HG03442 (cell line): ENCODE measurements around the gene GALNT9.
"Not testable (repeated sequence)": the region's sequence is repeated elsewhere in the genome, so short reads cannot be mapped to it uniquely, and the experiment has no call there.

ENCODE experiments used
- ATAC-seq: cut with Tn5 transposase; IDR thresholded peaks from one replicate; pipeline ENCODE4 v1.9.1; 2021; ENCODE audit warnings: mild to moderate bottlenecking, moderate library complexity; ENCODE audit not compliant: unreplicated experiment

GALNT9 gene

GRCh38 chr12:132295561-132295960 lies 33.8 kb downstream of the GALNT9 start:
- not testable (repeated sequence) for ATAC-seq

- no peak for ATAC-seq
Observed at GRCh38 chr12:132295101-132295526, 34.3 kb downstream of the GALNT9 start.

DNA sequence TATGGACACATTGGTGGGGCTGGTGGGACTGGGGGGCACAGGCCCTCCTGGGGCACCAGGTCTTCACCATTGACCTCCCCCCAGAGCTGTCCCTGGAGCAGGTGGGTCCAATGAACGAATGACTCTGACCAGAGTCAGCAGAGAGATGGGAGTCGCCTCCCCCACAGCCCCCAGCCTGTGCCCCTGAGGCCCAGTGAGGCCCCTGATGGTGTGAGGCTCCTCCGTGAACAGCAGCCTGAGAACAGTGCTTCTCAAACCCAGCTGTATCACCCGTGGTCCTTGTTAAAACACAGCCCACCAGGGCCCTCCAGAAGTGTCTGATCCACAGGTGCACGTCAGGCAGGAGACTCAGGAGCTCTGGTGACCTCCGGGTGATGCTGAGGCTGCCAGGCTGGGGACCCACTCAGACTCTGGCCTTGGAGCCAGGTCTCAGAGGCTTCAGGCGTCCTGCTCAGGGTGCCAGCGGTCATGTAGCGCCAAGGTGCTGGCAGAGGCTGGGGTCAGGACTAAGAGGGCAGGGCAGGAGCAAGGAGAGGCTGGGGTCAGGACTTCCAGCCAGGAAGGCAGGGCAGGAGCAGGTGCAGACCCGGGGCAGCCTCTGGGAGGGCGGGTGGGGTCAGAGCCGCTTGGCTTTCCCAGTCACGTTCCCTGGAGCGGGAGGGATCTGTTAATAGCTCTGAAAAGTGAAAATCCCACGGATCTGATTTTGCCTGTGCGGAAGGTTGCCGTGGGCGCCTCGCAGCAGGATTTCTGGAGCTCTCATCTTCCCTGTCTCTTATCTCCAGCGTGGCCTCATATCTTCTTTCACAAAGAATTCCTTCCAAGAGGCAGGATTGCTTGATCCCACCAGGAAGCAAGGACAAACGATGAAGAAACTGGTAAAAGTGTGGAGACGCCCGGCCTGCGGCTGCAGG lies 35.0 kb downstream of the GALNT9 start:
- no peak for ATAC-seq

DNA sequence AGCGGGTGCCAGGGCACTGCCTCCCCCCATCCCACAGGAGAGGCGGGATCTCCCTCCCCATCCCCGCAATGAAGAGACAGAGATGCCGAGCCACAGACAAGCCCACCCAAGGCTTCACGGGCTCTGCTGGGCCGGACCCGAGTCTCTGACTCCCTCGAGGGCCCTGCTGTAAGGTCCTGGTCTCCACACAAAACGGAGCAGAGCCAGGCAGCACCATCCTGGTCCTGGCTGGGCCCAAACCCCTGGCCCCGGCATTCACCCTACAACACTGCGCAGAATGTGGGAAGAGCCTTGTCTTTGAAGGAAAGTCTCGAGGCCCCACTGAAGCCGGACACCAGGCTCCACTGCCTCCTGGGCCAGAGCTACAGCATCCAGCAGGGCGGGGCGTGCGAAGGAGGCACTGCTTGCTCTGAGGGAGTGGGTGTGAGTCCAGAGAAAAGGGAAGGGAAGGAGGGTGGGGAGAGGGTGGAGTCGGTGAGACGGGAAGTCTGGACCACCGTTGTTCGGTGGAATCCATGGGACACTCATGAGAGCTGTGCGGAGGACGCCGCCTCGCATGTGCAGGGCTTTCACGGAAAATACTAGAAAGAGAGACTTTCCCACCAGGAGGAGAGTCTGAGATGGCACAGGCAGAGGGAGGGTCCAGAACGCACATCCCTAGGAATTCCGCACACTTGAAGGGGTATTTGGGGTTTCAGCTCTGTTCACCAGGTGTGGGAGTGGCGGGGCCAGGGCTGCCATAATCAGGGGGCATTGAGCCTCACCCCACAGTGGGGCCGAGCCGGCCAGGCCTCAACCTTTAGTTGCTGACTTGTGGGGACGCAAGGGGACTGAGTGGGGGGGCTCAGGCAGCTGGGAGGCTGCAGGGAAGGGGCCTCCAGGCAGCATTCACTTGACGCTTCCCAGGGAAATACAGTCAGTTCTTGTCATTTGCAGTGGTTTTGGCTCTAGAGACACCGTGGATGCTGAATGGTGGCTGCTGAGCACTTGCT lies 36.8 kb downstream of the GALNT9 start:
- no peak for ATAC-seq

GRCh38 chr12:132291402-132292175 lies 37.8 kb downstream of the GALNT9 start:
- ATAC-seq, result no peak

DNA sequence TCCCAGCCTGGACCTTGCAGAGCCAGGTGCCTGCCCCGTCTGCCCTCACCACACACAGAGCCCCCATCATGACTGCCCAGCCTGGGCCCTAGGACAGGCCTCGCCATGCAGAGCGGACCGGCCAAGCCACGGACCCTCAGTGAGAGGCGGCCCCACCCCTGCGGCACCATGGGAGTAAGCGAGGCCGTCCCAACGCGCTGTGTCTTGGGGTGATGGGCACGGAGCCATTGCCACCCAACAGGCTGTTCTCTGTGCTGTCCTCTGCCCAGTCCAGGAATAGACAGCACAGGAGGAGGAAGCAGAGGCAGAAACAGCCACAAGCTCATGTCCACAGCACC lies 39.2 kb downstream of the GALNT9 start:
- ATAC-seq, result no peak

DNA sequence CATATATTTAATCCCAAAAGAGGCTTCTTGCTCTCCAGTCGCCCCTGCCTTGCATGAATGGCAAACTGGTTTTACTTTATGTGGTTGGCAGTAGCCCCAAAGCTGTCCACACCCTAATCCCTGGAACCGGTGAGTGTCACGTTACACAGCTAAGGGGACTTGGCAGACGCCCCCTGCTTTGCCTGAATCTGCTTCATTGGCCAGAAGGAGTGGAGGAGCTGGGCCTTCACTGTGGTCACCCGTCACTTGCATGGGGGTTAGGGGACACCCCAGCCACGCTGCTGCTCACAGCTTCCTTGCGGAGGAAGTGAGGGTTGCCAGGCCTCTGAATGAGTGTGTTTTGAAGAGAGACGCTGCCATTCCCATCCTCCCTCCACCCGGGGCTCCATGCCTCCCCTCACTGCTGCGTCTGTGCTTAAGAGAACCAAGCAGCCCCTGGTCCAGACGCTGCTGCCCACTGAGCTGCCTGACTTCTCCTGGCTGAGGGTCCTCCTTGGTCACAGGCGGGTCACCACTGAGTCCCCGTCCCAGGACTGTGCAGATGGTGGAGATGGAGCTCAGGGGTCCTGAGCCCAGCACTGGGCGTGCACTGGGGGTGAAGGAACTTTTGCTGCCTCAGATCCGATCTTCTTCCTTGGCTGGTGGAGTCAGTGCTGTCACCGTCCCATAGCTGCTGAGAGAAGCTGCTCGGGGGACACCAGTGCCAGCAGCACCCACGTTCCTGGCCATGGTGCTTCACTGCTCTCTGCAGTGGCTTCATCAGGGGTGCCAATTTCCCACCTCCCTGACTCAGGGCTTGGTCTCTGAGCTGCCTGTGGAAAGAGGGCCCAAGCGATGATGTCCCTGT lies 39.8 kb downstream of the GALNT9 start:
- no peak for ATAC-seq

DNA sequence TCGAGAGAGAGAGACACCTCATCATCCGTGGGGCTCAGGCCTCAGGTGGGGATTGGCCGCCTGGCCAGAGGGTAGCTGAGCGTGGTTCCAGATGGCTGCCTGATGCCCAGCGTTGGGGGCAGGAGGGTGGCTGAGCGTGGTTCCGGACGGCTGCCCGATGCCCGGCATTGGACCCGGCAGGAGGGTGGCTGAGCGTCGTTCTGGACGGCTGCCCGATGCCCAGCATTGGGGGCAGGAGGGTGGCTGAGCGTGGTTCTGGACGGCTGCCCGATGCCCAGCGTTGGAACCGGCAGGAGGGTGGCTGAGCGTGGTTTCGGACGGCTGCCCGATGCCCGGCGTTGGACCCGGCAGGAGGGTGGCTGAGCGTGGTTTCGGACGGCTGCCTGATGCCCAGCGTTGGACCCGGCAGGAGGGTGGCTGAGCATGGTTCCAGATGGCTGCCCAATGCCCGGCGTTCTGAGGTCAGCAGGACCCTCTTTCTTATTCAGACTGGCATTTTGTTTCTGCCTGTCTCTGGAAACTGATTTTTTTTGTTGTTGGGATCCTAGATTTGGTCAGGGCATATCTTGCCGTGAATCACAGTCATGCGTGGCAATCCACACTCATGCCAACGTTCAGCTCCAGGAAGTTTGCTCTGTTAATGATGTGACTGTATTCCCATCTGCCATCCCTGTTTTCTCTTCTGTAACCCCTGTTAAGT lies 40.7 kb downstream of the GALNT9 start:
- no peak for ATAC-seq

DNA sequence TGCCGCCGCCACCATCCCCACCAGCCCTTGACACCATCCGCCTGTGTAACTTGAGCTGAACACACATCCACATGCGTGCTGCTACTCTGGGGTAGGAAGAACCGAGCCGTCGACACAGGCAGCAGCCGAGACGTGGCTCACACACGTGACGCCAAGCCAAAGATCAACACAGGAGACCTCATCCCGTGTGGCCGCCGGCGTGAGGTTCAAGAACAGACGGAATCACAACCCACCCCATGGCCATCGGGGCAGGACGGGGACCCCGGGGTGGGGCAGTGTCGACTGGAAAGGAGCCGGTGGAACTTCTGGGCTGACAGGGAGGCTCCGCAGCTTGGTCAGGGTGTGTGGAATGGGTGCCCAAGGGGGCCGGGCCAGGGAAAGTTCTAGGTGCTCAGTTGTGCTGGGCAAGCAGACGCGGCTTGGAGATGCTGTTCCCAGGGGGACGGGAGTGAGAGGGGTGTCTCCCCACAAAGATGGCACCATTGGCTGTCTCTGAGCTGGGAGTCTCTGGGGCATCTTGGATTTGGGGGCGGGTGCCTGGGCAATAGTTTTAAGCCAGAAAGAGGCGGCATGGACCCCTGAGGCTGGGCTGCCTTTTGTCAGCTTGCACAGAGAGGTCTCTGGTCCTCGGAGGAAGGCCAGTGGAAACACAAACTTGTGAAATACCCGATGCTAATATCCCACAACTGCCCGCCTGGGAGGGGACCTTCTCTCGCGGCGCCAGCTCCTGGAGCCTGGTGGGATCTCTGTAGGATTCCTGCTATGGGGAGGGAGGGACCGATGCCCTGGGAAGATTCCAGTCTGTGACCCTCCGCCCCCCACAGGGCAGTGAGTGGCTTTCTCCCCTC lies 41.8 kb downstream of the GALNT9 start:
- no peak for ATAC-seq

- no peak for ATAC-seq
Observed at GRCh38 chr12:132286912-132287311, 42.5 kb downstream of the GALNT9 start.

DNA sequence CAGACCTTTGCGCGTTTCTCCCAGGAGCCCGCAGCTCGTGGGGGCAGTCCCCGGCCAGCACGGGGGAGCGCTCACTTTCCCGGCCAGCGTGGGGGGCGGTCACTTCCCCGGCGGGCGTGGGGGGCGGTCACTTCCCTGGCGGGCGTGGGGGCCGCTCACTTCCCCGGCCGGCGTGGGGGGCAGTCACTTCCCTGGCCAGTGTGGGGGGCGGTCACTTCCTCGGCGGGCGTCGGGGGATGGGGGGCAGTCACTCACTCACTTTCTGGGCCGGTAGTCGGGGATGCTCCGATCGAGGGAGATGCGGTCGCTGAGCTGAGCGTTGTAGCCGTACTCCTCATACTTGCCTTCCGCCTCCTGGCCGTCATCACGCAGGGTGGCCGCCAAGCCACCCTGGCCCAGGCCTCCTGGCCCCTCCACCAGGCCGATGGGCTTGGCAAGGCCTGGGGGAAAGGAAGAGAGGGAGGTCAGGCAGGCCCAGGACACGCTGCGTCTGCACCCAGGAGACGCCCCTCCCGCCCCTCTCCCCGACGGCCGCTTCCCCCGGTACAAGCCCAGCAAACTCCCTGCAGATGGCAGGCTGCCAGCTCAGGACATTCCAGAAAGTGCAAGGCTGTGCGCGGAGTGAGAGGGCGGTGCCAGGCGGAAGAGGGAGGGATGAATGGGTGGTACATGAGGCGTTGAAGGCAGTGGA lies 43.3 kb downstream of the GALNT9 start:
- no peak for ATAC-seq

GRCh38 chr12:132284827-132285741 lies 44.3 kb downstream of the GALNT9 start:
- no peak for ATAC-seq

GRCh38 chr12:132284071-132284826 lies 45.1 kb downstream of the GALNT9 start:
- no peak for ATAC-seq

DNA sequence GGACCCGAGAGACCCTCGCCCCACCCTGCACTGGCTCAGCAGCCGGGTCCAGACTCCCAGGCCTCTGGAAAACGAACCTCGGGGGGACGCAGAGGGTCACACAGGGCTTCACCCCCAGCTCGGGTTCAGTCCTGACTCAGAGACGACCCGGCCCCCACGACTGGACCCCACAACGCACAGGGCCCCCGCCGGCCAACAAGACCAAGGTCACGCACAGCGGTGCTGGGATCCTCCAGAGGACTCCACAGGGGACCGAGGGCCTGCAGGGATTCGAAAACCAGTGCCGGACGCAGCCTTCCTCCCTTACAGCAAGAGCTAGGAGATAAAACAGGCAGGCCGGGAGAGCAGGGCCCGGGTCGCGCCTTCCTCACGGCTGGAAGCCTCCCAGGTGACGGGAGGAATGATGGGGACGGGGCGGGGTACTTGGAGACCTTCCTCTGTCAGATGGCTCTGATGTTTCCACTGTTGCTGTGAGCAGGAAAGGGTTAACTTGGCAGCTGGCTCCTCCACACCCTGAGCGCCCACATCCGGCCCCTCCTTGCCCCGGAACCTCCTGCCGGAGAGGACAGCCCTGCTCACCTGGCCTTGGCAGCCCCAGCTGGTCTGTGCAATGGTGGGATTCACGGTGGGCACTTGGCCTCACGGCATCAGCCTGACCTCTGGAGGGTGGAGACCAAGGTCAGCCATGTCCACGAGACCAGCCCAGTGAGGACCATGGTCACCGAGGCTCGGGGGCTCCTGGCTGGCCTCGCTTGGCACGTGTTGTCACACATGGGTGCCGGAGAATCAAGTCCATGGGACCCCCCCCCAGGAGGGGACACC lies 46.2 kb downstream of the GALNT9 start:
- no peak for ATAC-seq
